Esophagus muscularis mucosa (tissue), 4 donors: ENCODE measurements around the gene C1GALT1. TPM values are rescaled to one million over a fixed set of nuclear protein-coding genes. Genes with fewer than 3 reads are reported as not detected.

Experiments
- DNase-seq: peaks from one replicate; pipeline ENCODE4 v3.0.0-alpha.2; 2017; ENCODE audit errors: extremely low spot score
- H3K27ac ChIP-seq, 4 donors: fragments of 200-600 bp; sonication (generic); replicated peaks in 1 of 4; 1 replicate in 3 of 4; 2 replicates in 1 of 4; pipeline ENCODE4 v1.5.1; 2016 to 2019; ENCODE audit warnings: mild to moderate bottlenecking in 1 of 4
- H3K27me3 ChIP-seq, 4 donors: fragments of 200-600 bp; sonication (generic); one replicate each; pipeline versions ENCODE4 v1.5.1 to v1.6.0; 2016 to 2019
- H3K36me3 ChIP-seq, 4 donors: fragments of 200-600 bp; sonication (generic); one replicate each; pipeline ENCODE4 v1.5.1; 2016 to 2019
- H3K4me1 ChIP-seq, 4 donors: fragments of 200-600 bp; sonication (generic); one replicate each; pipeline ENCODE4 v1.5.1; 2016 to 2019
- H3K4me3 ChIP-seq, 4 donors: fragments of 200-600 bp; sonication (generic); 1 replicate in 2 of 4; 2 replicates in 2 of 4; pipeline ENCODE4 v1.5.1; 2016 to 2019; ENCODE audit warnings: mild to moderate bottlenecking in 4 of 4, moderate library complexity in 1 of 4
- H3K9me3 ChIP-seq, 4 donors: fragments of 200-600 bp; sonication (generic); 1 replicate in 3 of 4; 2 replicates in 1 of 4; pipeline ENCODE4 v1.5.1; 2016 to 2019
- CTCF ChIP-seq, 3 experiments: fragments of 200-600 bp in 2 of 3; fragments of 450-650 bp in 1 of 3; sonication (generic) in 2 of 3; IDR thresholded peaks; one replicate each; pipeline ENCODE4 v1.5.1; 2017 to 2019; ENCODE audit warnings: antibody characterized with exemption in 3 of 3, mild to moderate bottlenecking in 2 of 3, moderate library complexity in 1 of 3
- EP300 ChIP-seq: sonication (generic); formaldehyde crosslinking; IDR thresholded peaks from one replicate; pipeline ENCODE4 v1.6.1; 2017; ENCODE audit warnings: antibody characterized with exemption
- POLR2A ChIP-seq: fragments of 450-650 bp; IDR thresholded peaks from one replicate; pipeline ENCODE4 v1.6.1; 2017; ENCODE audit warnings: antibody characterized with exemption, moderate library complexity, mild to moderate bottlenecking, low read depth
- POLR2AphosphoS5 ChIP-seq, 2 donors: sonication (generic); formaldehyde crosslinking; IDR thresholded peaks; one replicate each; pipeline ENCODE4 v1.6.1; 2017; ENCODE audit warnings: antibody characterized with exemption in 2 of 2
- WGBS: methylation state at CpG from one replicate; pipeline ENCODE4 v1.1.5; 2018; 5-methylcytosine and 5-hydroxymethylcytosine counted together
- intact Hi-C: fragments of 100-400 bp; cut with DNase I; formaldehyde crosslinking; loops from one replicate; pipeline ENCODE4 v1.15.1; 2023
- total RNA-seq, 4 donors: library from RNA; depleted of rRNA; stranded (reverse); fragments of >200 nt; gene quantifications; one replicate each; pipeline versions ENCODE4 v1.1.0 to v1.2.1, GENCODE V29; 2016

Gene C1GALT1
- total RNA-seq, 4 donors from 2014 or later = 6.7 to 13.8 (median 11.4) TPM

- no peak for TF ChIP-seq EP300
- TF ChIP-seq POLR2AphosphoS5 (IDR thresholded peaks at IDR 0.05) = no peak
- TF ChIP-seq POLR2A = no peak
- TF ChIP-seq CTCF (IDR thresholded peaks at IDR 0.05) = no peak
- Histone ChIP-seq H3K36me3 (no peaks in the 10 kb centered on the region), H3K27me3 (no peaks in the 10 kb centered on the region), H3K9me3 (no peaks in the 10 kb centered on the region), H3K4me3 (peak overlapping the region; percentile 70 to 98 (median 91)), H3K27ac (peak overlapping the region; percentile 92 to 98 (median 96)), H3K4me1 (peaks cover 5 to 29% (median 20%) of the 10 kb centered on the region in 4 donors)
- intact Hi-C loops = loop anchor here (5.0 to 10.0 kb wide), 3 partner anchors 81 to 459 kb away; partner anchors contain the start of genes MIOS and UMAD1
- no peak for DNase-seq
- WGBS = 4% methylated on average over 22 of the region's 44 CpGs
These were observed 905 bp downstream of the C1GALT1 start for GRCh38 chr7:7183061-7183837.

- TF ChIP-seq CTCF (IDR thresholded peaks at IDR 0.05) (no peak), EP300 (no peak), POLR2A (no peak), POLR2AphosphoS5 (IDR thresholded peaks at IDR 0.05) (no peak)
- DNase-seq = no peak
These were observed 1.6 kb downstream of the C1GALT1 start for GRCh38 chr7:7183838-7184463.

DNA sequence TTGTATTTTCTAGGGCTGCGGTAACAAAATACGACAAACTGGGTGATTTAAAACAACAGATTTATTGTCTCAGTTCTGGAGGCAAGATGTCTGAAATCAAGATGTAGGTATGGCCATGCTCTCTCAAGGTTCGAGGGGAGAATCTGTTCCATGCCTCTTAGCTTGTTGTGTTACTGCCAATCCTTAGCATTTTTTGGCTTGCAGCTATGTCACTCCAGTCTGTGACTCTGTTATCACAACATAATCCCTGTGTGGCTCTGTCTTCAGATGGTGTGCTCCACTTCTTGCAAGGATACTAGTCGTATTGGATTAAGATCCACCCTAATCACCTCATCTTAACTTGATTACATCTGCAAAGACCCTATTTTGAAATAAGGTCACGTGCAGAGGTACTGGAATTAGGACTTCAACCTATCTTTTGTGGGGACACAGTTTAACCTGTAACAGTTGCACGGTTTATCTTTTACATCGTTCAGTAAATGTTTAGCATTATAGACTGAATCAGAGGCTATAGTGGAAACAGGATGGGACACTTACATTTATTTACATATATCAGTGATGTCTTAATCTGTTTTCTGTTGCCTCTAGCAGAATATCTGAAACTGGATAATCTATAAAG is 3.1 kb downstream of the C1GALT1 start:
- H3K36me3 ChIP-seq = no peaks in the 10 kb centered on the region
- H3K4me3 ChIP-seq = no peak overlapping the region
- intact Hi-C loops = loop anchor here (10.0 kb wide), 1 partner anchor 379 kb away; the partner anchor contains the start of gene MIOS
- H3K4me1 ChIP-seq = peaks cover 14 to 35% (median 23%) of the 10 kb centered on the region in 4 donors
- H3K27me3 ChIP-seq = no peaks in the 10 kb centered on the region
- TF ChIP-seq POLR2A (no peak), CTCF (IDR thresholded peaks at IDR 0.05) (no peak), EP300 (no peak), POLR2AphosphoS5 (IDR thresholded peaks at IDR 0.05) (no peak)
- H3K27ac ChIP-seq = no peak overlapping the region
- no peak for DNase-seq
- 86% methylated on average over 7 of the region's 7 CpGs for WGBS
- no peaks in the 10 kb centered on the region for H3K9me3 ChIP-seq

More at GRCh38 chr7:7183838-7184463, 1.6 kb downstream of the C1GALT1 start:
- Histone ChIP-seq H3K36me3 (no peaks in the 10 kb centered on the region), H3K27ac (peak overlapping the region in 1 of 4 donors; percentile 96), H3K4me3 (peak overlapping the region; percentile 70 to 98 (median 91)), H3K9me3 (no peaks in the 10 kb centered on the region), H3K4me1 (peaks cover 5 to 29% (median 20%) of the 10 kb centered on the region in 4 donors), H3K27me3 (no peaks in the 10 kb centered on the region)
- intact Hi-C loops = loop anchor here (5.0 to 10.0 kb wide), 3 partner anchors 82 to 458 kb away; partner anchors contain the start of genes MIOS and UMAD1
- WGBS = 82% methylated on average over 4 of the region's 4 CpGs

- no peak overlapping the region for H3K27ac ChIP-seq
- no peak for TF ChIP-seq POLR2A
- TF ChIP-seq CTCF (IDR thresholded peaks at IDR 0.05) = no peak
- no peaks in the 10 kb centered on the region for H3K9me3 ChIP-seq
- no peaks in the 10 kb centered on the region for H3K27me3 ChIP-seq
- DNase-seq = no peak
- intact Hi-C loops = loop anchor here (10.0 kb wide), 1 partner anchor 377 kb away; the partner anchor contains the start of gene MIOS
- H3K4me3 ChIP-seq = no peak overlapping the region
- no peaks in the 10 kb centered on the region for H3K36me3 ChIP-seq
- H3K4me1 ChIP-seq = peaks cover 11 to 25% (median 17%) of the 10 kb centered on the region in 4 donors
These were observed 5.7 kb downstream of the C1GALT1 start for GRCh38 chr7:7188091-7188490.
